HG02884 (cell line): ENCODE measurements around the gene SHBG.

Experiments
- ATAC-seq: cut with Tn5 transposase; IDR thresholded peaks from one replicate; pipeline ENCODE4 v1.9.1; 2021; ENCODE audit warnings: mild to moderate bottlenecking, moderate library complexity; ENCODE audit not compliant: unreplicated experiment

SHBG gene

DNA sequence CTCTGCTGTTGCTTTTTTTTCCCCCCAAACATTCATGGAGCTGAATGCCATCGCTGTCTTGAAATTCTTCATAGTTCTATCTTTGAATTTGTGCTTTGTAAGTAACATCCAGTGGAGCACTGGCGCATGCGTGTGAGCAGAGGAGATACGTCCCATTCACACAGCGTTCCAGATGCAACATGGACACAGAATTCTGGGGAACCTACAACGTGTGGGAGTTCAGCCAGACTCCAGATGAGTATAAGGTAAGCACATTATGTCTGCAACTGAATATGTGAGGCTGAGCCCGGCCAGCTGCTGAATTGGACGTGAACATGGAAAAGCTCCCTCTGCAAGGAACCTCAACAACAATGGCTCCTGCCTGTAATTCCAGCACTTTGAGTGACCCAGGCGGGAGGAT, 16.5 kb downstream of the SHBG start:
- ATAC-seq = no peak

DNA sequence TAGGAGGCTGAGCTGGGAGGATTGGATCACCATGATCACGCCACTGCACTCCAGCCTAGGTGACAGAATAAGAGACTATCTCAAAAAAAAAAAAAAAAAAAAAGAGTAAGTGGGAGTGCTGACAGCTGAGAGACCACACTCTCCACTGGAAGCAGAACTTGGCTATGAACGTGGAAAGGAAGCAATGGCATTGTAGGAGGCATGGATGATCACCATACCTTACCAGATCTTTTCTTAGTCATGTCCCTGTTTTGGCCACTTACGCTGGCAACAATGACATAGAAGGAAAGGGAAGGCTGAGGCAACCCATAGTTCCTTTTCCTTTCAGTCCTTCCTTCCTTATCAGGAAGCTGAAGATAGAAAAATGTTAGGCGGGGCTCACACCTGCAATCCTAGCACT, 17.1 kb downstream of the SHBG start:
- no peak for ATAC-seq

DNA sequence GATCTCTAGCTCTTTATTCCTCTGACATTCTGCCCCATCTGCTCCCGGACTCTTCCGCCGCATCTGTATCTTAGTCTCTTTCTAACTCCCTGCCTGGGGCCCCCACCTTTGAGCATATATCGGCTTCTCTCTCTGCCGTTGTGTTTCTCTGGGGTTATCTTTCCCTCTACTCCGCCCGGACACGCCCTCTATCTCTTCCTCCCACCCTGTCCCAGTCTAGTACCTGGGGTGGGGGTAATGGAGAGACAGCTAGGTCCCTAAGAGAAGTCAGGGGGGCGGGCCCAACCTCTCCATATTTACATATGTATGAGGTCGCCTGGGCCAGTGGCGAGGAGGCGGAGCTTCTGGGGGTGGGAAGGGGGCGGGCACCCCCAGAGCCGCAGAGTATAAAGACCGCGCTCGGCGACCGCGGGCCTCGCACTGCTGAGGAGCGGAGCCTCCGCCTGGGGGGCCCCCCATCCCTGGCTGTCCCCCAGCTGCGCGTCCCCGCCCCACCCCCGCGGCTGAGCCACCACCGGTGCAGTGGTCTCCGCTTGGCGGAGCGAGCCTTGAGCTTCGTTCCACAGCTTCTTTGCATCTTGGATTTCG, 20.7 kb downstream of the SHBG start, which contains the start of gene ATP1B2:
ATP1B2 (plus strand) TSS at position 418 of the 588 bp plus-strand sequence. CDS start 593 bp downstream, outside the sequence.
- no peak for ATAC-seq

DNA sequence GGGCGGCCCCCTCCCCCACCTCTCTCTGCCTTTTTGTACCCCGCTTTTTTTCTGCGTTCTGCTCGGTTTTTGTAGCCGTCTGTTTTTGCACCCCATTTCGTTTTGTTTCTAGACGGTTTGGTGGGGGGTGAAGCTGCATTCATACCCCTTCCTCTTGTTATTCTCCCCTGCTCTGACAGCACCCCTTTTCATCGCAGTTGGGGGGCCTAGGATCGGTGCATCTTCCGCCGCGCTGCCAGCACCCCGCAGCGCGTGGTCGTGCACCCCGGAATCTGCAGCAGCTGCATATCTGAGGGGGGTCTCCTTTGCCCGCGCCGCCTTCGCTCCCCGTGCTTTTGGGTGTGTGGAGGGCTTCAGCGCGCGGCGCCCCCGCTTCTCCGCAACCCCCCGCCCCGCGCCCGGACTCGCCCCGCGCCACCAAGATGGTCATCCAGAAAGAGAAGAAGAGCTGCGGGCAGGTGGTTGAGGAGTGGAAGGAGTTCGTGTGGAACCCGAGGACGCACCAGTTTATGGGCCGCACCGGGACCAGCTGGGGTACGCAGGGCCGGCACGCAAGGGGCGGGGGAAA, 21.2 kb downstream of the SHBG start:
- no peak for ATAC-seq

DNA sequence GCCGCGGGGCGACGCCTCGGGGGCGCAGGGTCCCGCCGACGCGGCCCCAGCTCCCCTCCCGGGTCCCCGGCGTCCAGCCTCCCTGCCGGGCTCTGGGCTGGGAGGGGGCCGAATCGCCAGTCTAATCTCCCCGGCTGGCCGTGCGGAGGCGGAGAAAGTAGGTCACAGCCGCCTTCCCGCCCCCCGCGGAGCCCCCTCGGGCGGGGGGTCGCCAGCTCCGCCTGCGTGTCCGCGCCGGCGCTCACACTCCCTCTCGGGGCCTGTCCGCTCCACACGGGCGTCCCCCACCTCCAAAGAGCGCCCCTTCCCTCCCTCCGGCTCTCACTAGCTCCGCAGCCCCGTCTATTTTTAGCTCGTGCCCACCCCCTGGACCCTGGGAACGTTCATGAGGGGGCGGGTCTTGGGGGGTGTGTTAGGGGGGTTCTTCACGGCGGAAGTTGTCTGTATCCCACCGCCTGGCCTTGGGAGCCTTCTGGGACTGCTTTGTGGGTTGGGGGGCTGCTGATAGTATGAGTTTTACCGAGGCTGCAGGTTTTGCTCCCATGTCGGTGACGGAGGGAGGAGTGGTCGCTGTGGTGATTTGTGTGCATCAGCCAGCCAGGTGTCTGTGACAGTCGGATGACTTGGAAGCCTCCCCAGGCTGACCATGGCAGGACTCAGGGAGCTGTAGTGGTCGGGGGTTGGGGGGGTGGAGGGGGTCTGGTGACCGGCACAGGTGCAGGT, 21.9 kb downstream of the SHBG start:
- ATAC-seq = no peak

DNA sequence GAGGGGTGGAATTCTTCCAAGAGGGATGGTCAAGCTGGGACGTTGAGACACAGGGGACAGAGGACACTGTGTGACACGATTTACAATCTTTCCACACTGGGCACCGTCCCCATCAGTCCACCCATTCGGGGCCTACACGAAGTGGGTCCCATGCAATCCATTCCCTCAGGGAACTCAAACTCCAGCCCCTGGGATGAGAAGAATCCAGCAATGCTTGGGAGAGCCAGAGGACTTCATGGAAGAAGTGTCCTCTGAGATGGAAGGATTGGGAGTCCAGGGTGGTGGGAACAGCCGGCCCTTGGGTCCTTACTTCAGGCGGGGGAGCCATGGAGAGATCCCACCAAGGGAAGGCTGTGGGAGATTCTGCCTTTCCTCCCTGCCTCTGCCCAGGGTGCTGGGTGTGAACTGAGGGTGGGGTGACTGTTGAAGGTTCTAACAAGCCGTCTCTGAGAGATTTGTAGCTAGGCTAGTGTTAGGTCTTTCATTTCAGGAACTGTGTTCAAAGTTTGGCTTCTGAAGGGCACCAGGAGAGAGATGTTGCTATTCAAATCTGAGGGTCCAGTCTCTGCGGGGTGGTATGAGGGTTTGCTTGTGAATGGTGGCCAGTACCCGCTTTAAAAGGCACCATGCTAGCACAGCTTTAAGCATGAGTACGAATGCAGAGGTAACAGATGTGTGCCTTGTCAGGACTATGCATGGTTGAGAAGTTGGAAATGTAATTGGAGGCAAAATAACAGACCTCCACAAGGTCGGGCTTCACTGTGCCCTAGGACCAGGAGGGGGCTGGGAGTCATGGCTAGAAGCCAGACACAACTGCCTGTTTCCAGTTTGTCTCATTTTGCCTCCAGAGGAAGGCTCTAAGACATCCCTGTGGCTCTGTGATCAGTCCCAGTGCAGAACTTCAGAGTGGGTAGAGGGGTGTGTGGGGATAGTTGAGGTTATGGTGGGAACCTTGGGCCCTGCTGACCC, 22.7 kb downstream of the SHBG start:
- no peak for ATAC-seq

DNA sequence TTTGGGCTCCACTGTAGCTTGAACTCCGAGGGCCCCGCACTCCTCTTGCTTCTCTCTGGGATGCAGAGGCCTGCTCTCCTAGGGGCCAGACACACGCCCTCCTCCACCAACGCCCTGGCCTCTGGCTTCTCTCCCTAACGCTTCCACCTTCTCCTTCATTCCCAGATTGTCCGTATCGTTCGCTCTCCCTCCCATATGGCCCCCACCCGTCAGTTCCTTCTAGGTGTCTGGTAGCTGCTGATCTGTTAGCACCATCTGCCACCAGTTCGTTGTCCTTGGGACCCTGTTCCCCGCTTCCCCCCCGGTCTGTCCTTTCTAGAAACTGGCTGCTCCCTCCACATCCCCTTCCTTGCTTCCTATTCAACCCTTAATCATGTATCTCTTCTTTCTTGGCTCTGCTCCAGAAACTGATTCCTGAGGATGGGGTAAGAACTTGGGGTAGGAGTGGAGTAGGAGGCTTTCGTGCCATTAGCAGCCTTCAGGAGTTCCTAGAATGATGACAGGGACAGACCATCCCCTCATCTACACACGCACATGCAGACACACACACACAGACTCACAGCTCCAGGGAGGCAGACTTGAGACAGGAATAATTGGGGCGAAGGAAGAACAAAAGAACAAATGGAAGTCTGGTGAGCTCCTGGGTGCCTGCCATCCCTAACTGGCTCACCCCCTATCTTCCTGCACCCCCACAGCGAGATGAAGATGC, 25.1 kb downstream of the SHBG start:
- ATAC-seq = no peak

DNA sequence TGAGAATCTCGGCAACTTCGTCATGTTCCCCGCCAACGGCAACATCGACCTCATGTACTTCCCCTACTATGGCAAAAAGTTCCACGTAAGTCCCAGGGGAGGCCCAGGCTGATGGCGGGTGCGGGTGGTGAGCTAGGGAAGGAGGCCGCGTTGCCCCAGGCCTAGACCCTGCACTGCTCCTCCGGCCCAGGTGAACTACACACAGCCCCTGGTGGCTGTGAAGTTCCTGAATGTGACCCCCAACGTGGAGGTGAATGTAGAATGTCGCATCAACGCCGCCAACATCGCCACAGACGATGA, 25.6 kb downstream of the SHBG start:
- no peak for ATAC-seq

DNA sequence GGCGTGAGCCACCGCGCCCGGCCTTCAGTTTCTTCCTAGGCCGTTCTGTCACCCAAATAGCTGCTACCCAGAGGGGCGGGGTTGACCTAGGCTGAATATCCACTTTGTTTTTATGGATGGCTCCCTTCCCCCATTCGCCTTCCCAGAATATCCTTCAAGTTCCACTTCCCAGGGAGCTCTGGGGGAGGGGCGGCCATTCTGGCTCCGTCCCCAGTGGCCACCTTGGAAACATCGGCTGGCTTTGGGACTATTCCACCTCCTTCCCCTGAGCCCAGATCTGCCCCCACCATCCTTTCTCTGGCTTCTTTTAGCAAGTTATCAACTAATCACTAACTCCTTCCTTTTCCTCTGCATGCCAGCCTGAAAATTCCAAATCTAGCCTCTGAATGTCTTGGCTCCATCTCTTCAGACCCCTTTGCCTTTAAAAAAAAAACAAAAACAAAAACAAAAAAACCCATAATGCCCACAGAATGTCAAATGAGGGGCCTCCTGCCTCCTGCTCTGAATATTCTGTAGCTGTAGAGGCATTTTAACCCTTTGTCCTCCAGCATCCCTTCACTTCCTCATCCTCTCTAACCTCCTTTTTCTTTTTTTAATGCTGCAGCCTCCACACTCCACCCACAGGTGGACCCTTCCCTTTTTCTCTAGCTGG, 27.1 kb downstream of the SHBG start:
- no peak for ATAC-seq

DNA sequence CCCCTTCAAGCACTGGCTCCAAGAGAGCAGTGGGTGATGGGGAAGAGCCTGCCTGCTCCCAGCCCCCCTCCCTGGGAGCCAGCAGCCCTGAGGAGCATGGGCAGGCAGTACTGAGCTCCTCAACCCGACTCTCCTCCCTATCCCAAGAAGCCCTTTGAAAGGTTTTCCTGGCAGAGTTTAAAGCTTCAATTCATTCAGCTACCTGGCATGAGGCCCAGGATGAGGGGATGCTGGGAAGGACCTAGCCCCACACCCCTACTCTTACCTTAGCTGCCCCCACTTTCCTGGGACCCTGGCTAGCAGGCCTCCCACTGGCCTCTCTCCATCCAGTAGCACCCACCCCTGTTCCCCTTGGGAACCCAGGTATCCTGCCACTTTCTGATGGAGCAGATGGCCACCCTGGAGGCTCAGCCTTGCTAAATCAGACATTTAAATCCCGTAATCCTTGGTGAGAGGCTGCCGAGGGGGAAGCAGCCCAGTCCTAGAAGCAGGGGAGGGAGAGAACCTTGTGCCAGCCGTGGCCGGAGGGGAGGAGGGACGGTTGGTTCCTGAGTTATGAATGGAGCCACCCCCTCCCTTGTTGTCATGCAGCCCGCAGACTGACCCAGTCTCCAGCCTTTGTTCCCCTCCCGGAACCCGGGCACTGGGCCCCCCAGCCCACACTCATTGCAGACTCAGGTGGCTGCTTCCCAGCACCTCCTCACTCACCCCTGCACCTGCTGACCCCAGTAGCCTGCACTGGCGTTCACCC, 37.9 kb downstream of the SHBG start:
- no peak for ATAC-seq

DNA sequence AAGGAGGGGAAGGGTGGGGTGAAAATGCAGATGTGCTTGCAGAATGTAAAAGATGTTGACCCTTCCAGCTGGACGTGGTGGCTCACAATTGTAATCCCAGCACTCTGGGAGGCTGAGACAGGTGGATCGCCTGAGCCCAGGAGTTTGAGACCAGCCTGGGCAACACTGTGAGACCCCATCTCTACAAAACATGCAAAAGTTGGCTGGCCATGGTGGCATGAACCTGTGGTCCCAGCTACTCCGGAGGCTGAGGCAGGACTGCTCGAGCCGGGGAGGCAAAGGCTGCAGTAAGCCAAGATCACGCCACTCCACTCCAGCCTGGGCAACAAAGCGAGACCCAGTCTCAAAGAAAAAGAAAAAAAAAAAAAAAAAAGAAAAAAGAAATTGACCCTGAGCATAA, 38.5 kb downstream of the SHBG start:
- no peak for ATAC-seq

DNA sequence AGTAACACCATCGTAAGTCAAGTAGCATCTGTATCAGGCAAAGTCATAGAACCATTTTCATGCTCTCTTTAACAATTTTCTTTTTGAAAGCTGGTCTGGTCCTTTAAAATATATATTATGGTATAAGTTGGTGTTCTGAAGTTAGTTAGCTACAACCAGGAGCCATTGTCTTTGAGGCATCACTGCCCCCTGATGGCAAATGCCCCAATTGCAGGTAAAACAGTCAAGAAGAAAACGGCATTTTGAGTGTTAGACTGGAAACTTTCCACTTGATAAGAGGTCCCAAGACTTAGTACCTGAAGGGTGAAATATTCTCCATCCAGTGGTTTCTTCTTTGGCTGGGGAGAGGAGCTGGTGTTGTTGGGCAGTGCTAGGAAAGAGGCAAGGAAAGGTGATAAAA, 43.3 kb downstream of the SHBG start:
- ATAC-seq = no peak

DNA sequence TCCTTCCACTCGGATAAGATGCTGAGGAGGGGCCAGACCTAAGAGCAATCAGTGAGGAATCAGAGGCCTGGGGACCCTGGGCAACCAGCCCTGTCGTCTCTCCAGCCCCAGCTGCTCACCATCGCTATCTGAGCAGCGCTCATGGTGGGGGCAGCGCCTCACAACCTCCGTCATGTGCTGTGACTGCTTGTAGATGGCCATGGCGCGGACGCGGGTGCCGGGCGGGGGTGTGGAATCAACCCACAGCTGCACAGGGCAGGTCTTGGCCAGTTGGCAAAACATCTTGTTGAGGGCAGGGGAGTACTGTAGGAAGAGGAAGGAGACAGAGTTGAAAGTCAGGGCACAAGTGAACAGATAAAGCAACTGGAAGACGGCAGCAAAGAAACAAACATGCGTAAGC, 45.0 kb downstream of the SHBG start:
- no peak for ATAC-seq

DNA sequence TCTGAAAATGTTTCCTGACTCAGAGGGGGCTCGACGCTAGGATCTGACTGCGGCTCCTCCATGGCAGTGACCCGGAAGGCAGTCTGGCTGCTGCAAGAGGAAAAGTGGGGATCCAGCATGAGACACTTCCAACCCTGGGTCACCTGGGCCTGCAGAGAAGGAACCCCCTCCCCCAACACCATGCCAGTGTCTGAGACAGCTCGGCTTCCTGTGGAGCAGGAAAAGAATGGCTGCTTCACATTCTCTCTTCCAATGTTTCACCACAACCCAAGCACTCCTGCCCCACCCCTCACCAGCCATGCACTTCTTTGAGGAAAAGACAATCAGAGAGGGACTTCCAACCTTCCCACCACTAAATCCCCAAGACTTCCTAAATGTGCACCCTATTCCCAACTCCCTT, 46.6 kb downstream of the SHBG start:
- ATAC-seq = no peak

DNA sequence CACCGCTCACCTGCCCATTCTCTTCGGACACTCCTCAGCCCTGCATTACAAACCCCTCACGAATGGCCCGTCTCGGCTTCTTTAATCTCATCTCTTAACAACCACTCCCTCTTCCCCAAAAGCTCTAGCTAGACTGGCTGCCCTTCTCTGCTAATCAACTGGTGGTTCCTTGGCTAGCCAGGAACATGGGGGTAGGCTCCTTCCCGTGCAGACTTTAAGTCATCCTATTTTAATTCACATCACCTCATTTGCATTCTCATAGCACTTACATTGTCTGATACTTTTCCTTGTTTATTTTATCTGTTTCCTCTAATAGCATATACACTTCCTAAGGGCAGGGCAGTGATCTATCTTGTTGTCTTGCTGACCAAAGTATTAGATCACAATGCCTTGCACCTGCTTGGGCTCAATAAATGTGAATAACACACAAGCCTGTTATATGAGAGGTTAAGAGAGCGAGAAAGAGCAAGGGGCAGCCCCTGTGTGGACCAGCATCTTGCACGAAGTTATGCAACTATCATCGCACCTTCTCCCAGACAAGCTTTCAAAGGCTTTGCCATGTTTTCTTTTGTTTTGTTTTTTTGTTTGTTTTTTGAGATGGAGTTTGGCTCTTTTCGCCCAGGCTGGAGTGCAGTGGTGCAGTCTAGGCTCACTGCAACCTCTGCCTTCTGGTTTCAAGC, 47.6 kb downstream of the SHBG start:
- no peak for ATAC-seq
